ENCODE measurements around the gene DNAJC4. TPM values are rescaled to one million over a fixed set of nuclear protein-coding genes. Genes with fewer than 3 reads are reported as not detected.

DNAJC4 gene
- polyA plus RNA-seq, 3 donors, result 25.5 to 78.9 (median 32.5) TPM

GRCh38 chr11:64186492-64187165 lies 43.7 kb upstream of the DNAJC4 start:
- under 1% methylated on average over 44 of the region's 48 CpGs for WGBS (ENCODE audit: insufficient coverage)
- H3K27me3 ChIP-seq (ENCODE audit: control insufficient read depth in 2 of 2, insufficient read depth in 2 of 2, low read length in 2 of 2), result no peaks in the 10 kb centered on the region
- Mint-ChIP-seq H3K36me3 (peaks cover 6 to 16% of the 10 kb centered on the region in 2 donors), H3K4me3 (no peak overlapping the region), H3K9me3 (no peaks in the 10 kb centered on the region), H3K27me3 (ENCODE audit: low read depth in 3 of 3) (peaks cover 0 to 1% (median 0%) of the 10 kb centered on the region in 3 donors), H3K4me1 (peaks cover 46% of the 10 kb centered on the region), H3K27ac (peak overlapping the region in 2 of 7 donors; percentile 80 to 89)
- no peak for DNase-seq
- no peak overlapping the region for H3K4me3 ChIP-seq (replicated peaks in 1 of 3; ENCODE audit: low read depth in 2 of 3, low read length in 3 of 3)
- intact Hi-C loops (cut with micrococcal nuclease), result no loop called here
- no peak overlapping the region for H3K27ac ChIP-seq (ENCODE audit: low read depth in 1 of 2, low read length in 2 of 2)
- peaks cover 0 to 3% of the 10 kb centered on the region in 2 donors for H3K36me3 ChIP-seq (replicated peaks in 1 of 2; ENCODE audit: control insufficient read depth in 1 of 2, insufficient read depth in 2 of 2, low read length in 2 of 2)
- no peaks in the 10 kb centered on the region for H4K20me1 ChIP-seq (ENCODE audit: insufficient read depth, low read length)
- H3K4me2 ChIP-seq (replicated peaks; ENCODE audit: extremely low read depth, low read length, poor library complexity, severe bottlenecking), result peak overlapping the region; percentile 98
- H2AFZ ChIP-seq (ENCODE audit: insufficient read depth, low read depth, low read length, poor library complexity, severe bottlenecking), result no peak overlapping the region
- H3K9me3 ChIP-seq (replicated peaks in 1 of 2; ENCODE audit: control insufficient read depth in 1 of 2, insufficient read depth in 1 of 2, low read length in 2 of 2), result no peaks in the 10 kb centered on the region
- H3K9ac ChIP-seq (ENCODE audit: insufficient read depth, low read length, poor library complexity, severe bottlenecking), result no peak overlapping the region
- TF ChIP-seq CTCF (IDR thresholded peaks at IDR 0.05), result no peak
- peaks cover 33 to 46% of the 10 kb centered on the region in 2 donors for H3K4me1 ChIP-seq (ENCODE audit: control insufficient read depth in 1 of 2, insufficient read depth in 2 of 2, low read length in 2 of 2)
- H3K79me2 ChIP-seq (ENCODE audit: insufficient read depth, low read length), result peaks cover 18% of the 10 kb centered on the region

- peaks cover 20% of the 10 kb centered on the region for H3K4me1 Mint-ChIP-seq
- no peaks in the 10 kb centered on the region for H3K9me3 ChIP-seq (replicated peaks in 1 of 2; ENCODE audit: control insufficient read depth in 1 of 2, insufficient read depth in 1 of 2, low read length in 2 of 2)
- H3K27ac ChIP-seq (ENCODE audit: low read depth in 1 of 2, low read length in 2 of 2), result peak overlapping the region in 1 of 2 donors; percentile 9
- H3K9me3 Mint-ChIP-seq, result no peaks in the 10 kb centered on the region
- H3K4me3 Mint-ChIP-seq, result no peak overlapping the region
- H3K4me1 ChIP-seq (ENCODE audit: control insufficient read depth in 1 of 2, insufficient read depth in 2 of 2, low read length in 2 of 2), result peaks cover 8 to 20% of the 10 kb centered on the region in 2 donors
- WGBS (ENCODE audit: insufficient coverage), result 100% methylated on average over 3 of the region's 5 CpGs
- H3K79me2 ChIP-seq (ENCODE audit: insufficient read depth, low read length), result peaks cover 6% of the 10 kb centered on the region
- no peak for TF ChIP-seq CTCF (IDR thresholded peaks at IDR 0.05)
- H3K27me3 Mint-ChIP-seq (ENCODE audit: low read depth in 3 of 3), result peaks cover 0 to 2% (median 0%) of the 10 kb centered on the region in 3 donors
- H3K4me2 ChIP-seq (replicated peaks; ENCODE audit: extremely low read depth, low read length, poor library complexity, severe bottlenecking), result no peak overlapping the region
- H3K9ac ChIP-seq (ENCODE audit: insufficient read depth, low read length, poor library complexity, severe bottlenecking), result no peak overlapping the region
- no peak overlapping the region for H3K4me3 ChIP-seq (replicated peaks in 1 of 3; ENCODE audit: low read depth in 2 of 3, low read length in 3 of 3)
- H3K36me3 Mint-ChIP-seq, result peaks cover 51 to 70% of the 10 kb centered on the region in 2 donors
- H3K27ac Mint-ChIP-seq, result peak overlapping the region in 1 of 7 donors; percentile 8
- no peaks in the 10 kb centered on the region for H3K27me3 ChIP-seq (ENCODE audit: control insufficient read depth in 2 of 2, insufficient read depth in 2 of 2, low read length in 2 of 2)
- H3K36me3 ChIP-seq (replicated peaks in 1 of 2; ENCODE audit: control insufficient read depth in 1 of 2, insufficient read depth in 2 of 2, low read length in 2 of 2), result peaks cover 52 to 56% of the 10 kb centered on the region in 2 donors
- intact Hi-C loops (cut with micrococcal nuclease), result no loop called here
- DNase-seq, result no peak
- H4K20me1 ChIP-seq (ENCODE audit: insufficient read depth, low read length), result peaks cover 7% of the 10 kb centered on the region
- no peak overlapping the region for H2AFZ ChIP-seq (ENCODE audit: insufficient read depth, low read depth, low read length, poor library complexity, severe bottlenecking)
These were observed 37.9 kb upstream of the DNAJC4 start for GRCh38 chr11:64192434-64192833.
